ENCODE measurements around the gene HS6ST2.
A peak's percentile ranks its signal among the peaks of the same experiment; 100 is the strongest.
"Not testable (repeated sequence)": the region's sequence is repeated elsewhere in the genome, so short reads cannot be mapped to it uniquely, and the experiment has no call there.

The HS6ST2 gene

GRCh38 chrX:132954323-132954722 is 4.1 kb downstream of the HS6ST2 start:
- DNase-seq = no peak
- Histone ChIP-seq H3K9me3 (ENCODE audit: severe bottlenecking) (no peaks in the 10 kb centered on the region), H3K4me3 (ENCODE audit: low read depth, low read length) (no peak overlapping the region), H3K27ac (no peak overlapping the region), H3K36me3 (no peaks in the 10 kb centered on the region), H3K27me3 (ENCODE audit: insufficient read depth, low read depth, severe bottlenecking) (peaks cover 83% of the 10 kb centered on the region)
- no peak for TF ChIP-seq CTCF (IDR thresholded peaks at IDR 0.05; ENCODE audit: low read depth, low read length)

- no peak for TF ChIP-seq CTCF (IDR thresholded peaks at IDR 0.05; ENCODE audit: low read depth, low read length)
- Histone ChIP-seq H3K9me3 (ENCODE audit: severe bottlenecking) (no peaks in the 10 kb centered on the region), H3K36me3 (no peaks in the 10 kb centered on the region), H3K27me3 (ENCODE audit: insufficient read depth, low read depth, severe bottlenecking) (peaks cover 74% of the 10 kb centered on the region), H3K4me3 (ENCODE audit: low read depth, low read length) (no peak overlapping the region), H3K27ac (no peak overlapping the region)
- no peak for DNase-seq
Observed at GRCh38 chrX:132953354-132953753, 5.1 kb downstream of the HS6ST2 start.

GRCh38 chrX:132948648-132949260 is 9.7 kb downstream of the HS6ST2 start:
- no peaks in the 10 kb centered on the region for H3K9me3 ChIP-seq (ENCODE audit: severe bottlenecking)
- DNase-seq = no peak
- no peak overlapping the region for H3K27ac ChIP-seq
- no peak overlapping the region for H3K4me3 ChIP-seq (ENCODE audit: low read depth, low read length)
- peak; percentile 33; the same call in 1 of the 2 replicates for TF ChIP-seq CTCF (IDR thresholded peaks at IDR 0.05; ENCODE audit: low read depth, low read length)
- no peaks in the 10 kb centered on the region for H3K36me3 ChIP-seq
- H3K27me3 ChIP-seq (ENCODE audit: insufficient read depth, low read depth, severe bottlenecking) = peaks cover 35% of the 10 kb centered on the region

- not testable (repeated sequence) for H3K4me3 ChIP-seq (ENCODE audit: low read depth, low read length); H3K36me3 ChIP-seq
Observed at GRCh38 chrX:132945055-132945599, 13.3 kb downstream of the HS6ST2 start.

GRCh38 chrX:132940727-132941327 is 17.6 kb downstream of the HS6ST2 start:
- Histone ChIP-seq H3K36me3 (no peaks in the 10 kb centered on the region), H3K27me3 (ENCODE audit: insufficient read depth, low read depth, severe bottlenecking) (peaks cover 17% of the 10 kb centered on the region)
- DNase-seq = no peak

More at GRCh38 chrX:132945055-132945599, 13.3 kb downstream of the HS6ST2 start:
- not testable (repeated sequence) for H3K27ac ChIP-seq; H3K9me3 ChIP-seq (ENCODE audit: severe bottlenecking); DNase-seq
- H3K27me3 ChIP-seq (ENCODE audit: insufficient read depth, low read depth, severe bottlenecking) = peaks cover 23% of the 10 kb centered on the region

More at GRCh38 chrX:132940727-132941327, 17.6 kb downstream of the HS6ST2 start:
- no peak overlapping the region for H3K4me3 ChIP-seq (ENCODE audit: low read depth, low read length)
- no peaks in the 10 kb centered on the region for H3K9me3 ChIP-seq (ENCODE audit: severe bottlenecking)
- H3K27ac ChIP-seq = no peak overlapping the region
- TF ChIP-seq CTCF (IDR thresholded peaks at IDR 0.05; ENCODE audit: low read depth, low read length) = no peak
